Liver (tissue), 9 donors: ENCODE measurements around the gene ANKRD33B. TPM values are rescaled to one million over a fixed set of nuclear protein-coding genes. Genes with fewer than 3 reads are reported as not detected.

ENCODE experiments used
- DNase-seq: peaks from one replicate; pipeline ENCODE4 v3.0.0-alpha.2; 2017; ENCODE audit warnings: low spot score
- H3K27ac ChIP-seq, 2 donors: one replicate each; pipeline ENCODE4 v1.7.0; 2013; ENCODE audit warnings: inconsistent platforms in 2 of 2, low read length in 2 of 2, control low read depth in 1 of 2, low read depth in 1 of 2, mild to moderate bottlenecking in 1 of 2
- H3K27me3 ChIP-seq, 4 donors: one replicate each; pipeline versions ENCODE4 v1.6.1 to v1.7.0; 2013; ENCODE audit warnings: low read length in 3 of 4, inconsistent platforms in 1 of 4, mild to moderate bottlenecking in 1 of 4, moderate library complexity in 1 of 4; ENCODE audit not compliant: control insufficient read depth in 4 of 4, insufficient read depth in 4 of 4
- H3K36me3 ChIP-seq, 4 donors: one replicate each; pipeline versions ENCODE4 v1.6.1 to v1.7.0; 2013; ENCODE audit warnings: low read length in 3 of 4, mild to moderate bottlenecking in 3 of 4, low read depth in 1 of 4, moderate library complexity in 1 of 4; ENCODE audit not compliant: control insufficient read depth in 4 of 4, insufficient read depth in 3 of 4
- H3K4me1 ChIP-seq, 4 donors: one replicate each; pipeline versions ENCODE4 v1.6.1 to v1.7.0; 2013; ENCODE audit warnings: low read length in 3 of 4, mild to moderate bottlenecking in 3 of 4, moderate library complexity in 1 of 4; ENCODE audit not compliant: control insufficient read depth in 4 of 4, insufficient read depth in 4 of 4
- H3K4me3 ChIP-seq, 3 donors: one replicate each; pipeline versions ENCODE4 v1.6.1 to v1.7.0; 2013; ENCODE audit warnings: low read length in 3 of 3, control low read depth in 1 of 3, low read depth in 1 of 3, mild to moderate bottlenecking in 1 of 3
- H3K9ac ChIP-seq, 2 donors: one replicate each; pipeline ENCODE4 v1.7.0; 2013; ENCODE audit warnings: low read length in 2 of 2, mild to moderate bottlenecking in 2 of 2, moderate library complexity in 2 of 2, control low read depth in 1 of 2, low read depth in 1 of 2
- H3K9me3 ChIP-seq, 4 donors: one replicate each; pipeline versions ENCODE4 v1.6.1 to v1.7.0; 2013; ENCODE audit warnings: low read length in 3 of 4; ENCODE audit not compliant: control insufficient read depth in 4 of 4
- ATF3 ChIP-seq: IDR thresholded peaks from 2 replicates; pipeline ENCODE4 v1.6.1; 2016; ENCODE audit warnings: antibody characterized with exemption
- CTCF ChIP-seq: fragments of 150-350 bp; IDR thresholded peaks from 2 replicates; pipeline ENCODE4 v1.5.1; 2017; ENCODE audit warnings: improper control_type of control experiment, low read depth, low read length; ENCODE audit not compliant: missing input control
- EGR1 ChIP-seq, 2 donors: IDR thresholded peaks; 2 replicates each; pipeline ENCODE4 v1.6.1; 2016 to 2018; ENCODE audit warnings: antibody characterized with exemption in 2 of 2, low read depth in 2 of 2
- FOXA1 ChIP-seq: IDR thresholded peaks from 2 replicates; pipeline ENCODE4 v1.6.1; 2016; ENCODE audit warnings: antibody characterized with exemption
- GABPA ChIP-seq, 2 donors: IDR thresholded peaks in 1 of 2; conservative IDR thresholded peaks in 1 of 2; 2 replicates each; pipeline ENCODE4 v1.6.1; 2016; ENCODE audit warnings: antibody characterized with exemption in 2 of 2, mild to moderate bottlenecking in 1 of 2, moderate library complexity in 1 of 2
- HNF4A ChIP-seq, 2 donors: conservative IDR thresholded peaks; 2 replicates each; pipeline ENCODE4 v1.6.1; 2016; ENCODE audit warnings: antibody characterized with exemption in 2 of 2, mild to moderate bottlenecking in 2 of 2
- HNF4G ChIP-seq: IDR thresholded peaks from 2 replicates; pipeline ENCODE4 v1.6.1; 2016; ENCODE audit warnings: antibody characterized with exemption
- JUND ChIP-seq, 2 donors: IDR thresholded peaks; 2 replicates each; pipeline ENCODE4 v1.6.1; 2016; ENCODE audit warnings: antibody characterized with exemption in 2 of 2
- MAX ChIP-seq: IDR thresholded peaks from 2 replicates; pipeline ENCODE4 v1.6.1; 2016; ENCODE audit warnings: antibody characterized with exemption
- NR2F2 ChIP-seq: IDR thresholded peaks from 2 replicates; pipeline ENCODE4 v1.6.1; 2016; ENCODE audit warnings: antibody characterized with exemption
- RAD21 ChIP-seq, 2 donors: IDR thresholded peaks; 2 replicates each; pipeline ENCODE4 v1.6.1; 2016; ENCODE audit warnings: antibody characterized with exemption in 2 of 2, mild to moderate bottlenecking in 2 of 2
- RXRA ChIP-seq, 2 donors: IDR thresholded peaks; 2 replicates each; pipeline ENCODE4 v1.6.1; 2017 to 2018; ENCODE audit warnings: antibody characterized with exemption in 2 of 2, mild to moderate bottlenecking in 1 of 2
- SP1 ChIP-seq: IDR thresholded peaks from 2 replicates; pipeline ENCODE4 v1.6.1; 2018; ENCODE audit warnings: antibody characterized with exemption, mild to moderate bottlenecking
- TAF1 ChIP-seq: conservative IDR thresholded peaks from 2 replicates; pipeline ENCODE4 v1.6.1; 2016; ENCODE audit warnings: antibody characterized with exemption, mild to moderate bottlenecking
- ZBTB33 ChIP-seq: IDR thresholded peaks from 2 replicates; pipeline ENCODE4 v1.6.1; 2016; ENCODE audit warnings: antibody characterized with exemption
- WGBS: extraction: QIAGEN DNeasy Blood & Tissue Kit; methylation state at CpG from one replicate; pipeline ENCODE4 v1.1.7; 2013; 5-methylcytosine and 5-hydroxymethylcytosine counted together
- polyA plus RNA-seq, 2 donors: library from polyadenylated mRNA; stranded (reverse) in 1 of 2; unstranded in 1 of 2; fragments of 200-250 nt in 1 of 2; fragments of >200 nt in 1 of 2; fragmentation: Nextera tagmentation in 1 of 2; extraction: Ambion mirVana in 1 of 2; gene quantifications; one replicate each; pipeline versions ENCODE4 v1.2.1 to v1.2.3, GENCODE V29; 2013 to 2015
- total RNA-seq, 2 donors: library from RNA; depleted of rRNA; stranded (reverse); fragments of >200 nt; gene quantifications; one replicate each; pipeline ENCODE4 v1.2.3, GENCODE V29; 2014
- donor health status: healthy.
- donor health status: healthy.
- donor health status: healthy.
- donor health status: healthy.
- donor health status: healthy.

ANKRD33B gene
- total and polyA plus RNA-seq, 4 donors: 0.09 to 1.9 (median 0.25) TPM; not detected in 1

GRCh38 chr5:10562201-10563109 lies 1.4 kb upstream of the ANKRD33B start:
- no peak overlapping the region for H3K9ac ChIP-seq
- 51% methylated on average over 45 of the region's 45 CpGs for WGBS
- no peak for DNase-seq
- no peaks in the 10 kb centered on the region for H3K9me3 ChIP-seq
- no peak overlapping the region for H3K27ac ChIP-seq
- TF ChIP-seq HNF4G (no peak), JUND (IDR thresholded peaks at IDR 0.05) (no peak)
- peaks cover 8 to 28% (median 17%) of the 10 kb centered on the region in 4 donors for H3K4me1 ChIP-seq
- no peaks in the 10 kb centered on the region for H3K27me3 ChIP-seq
- H3K4me3 ChIP-seq: no peak overlapping the region
- no peaks in the 10 kb centered on the region for H3K36me3 ChIP-seq

GRCh38 chr5:10563110-10563944 lies 543 bp upstream of the ANKRD33B start:
- peak overlapping the region in 1 of 2 donors; percentile 35 for H3K27ac ChIP-seq
- no peak overlapping the region for H3K9ac ChIP-seq
- H3K4me1 ChIP-seq: peaks cover 8 to 28% (median 17%) of the 10 kb centered on the region in 4 donors

More at GRCh38 chr5:10563110-10563944, 543 bp upstream of the ANKRD33B start:
- whole genome bisulfite sequencing: 6% methylated on average over 76 of the region's 76 CpGs
- Histone ChIP-seq H3K36me3 (no peaks in the 10 kb centered on the region), H3K27me3 (no peaks in the 10 kb centered on the region), H3K9me3 (no peaks in the 10 kb centered on the region), H3K4me3 (peak overlapping the region in 2 of 3 donors; percentile 39 to 68)
- TF ChIP-seq SP1 (no peak), TAF1 (no peak), EGR1 (IDR thresholded peaks at IDR 0.05; ENCODE audit: low read depth in 2 of 2) (no peak), HNF4A (conservative IDR thresholded peaks at IDR 0.05) (no peak), MAX (no peak), RAD21 (IDR thresholded peaks at IDR 0.05) (no peak), ZBTB33 (no peak), GABPA (IDR thresholded peaks at IDR 0.05 in 1 of 2, conservative IDR thresholded peaks at IDR 0.05 in 1 of 2) (no peak), CTCF (no peak), NR2F2 (no peak), FOXA1 (no peak), RXRA (IDR thresholded peaks at IDR 0.05) (no peak), ATF3 (no peak)
- DNase-seq: no peak
